ENCODE data around the gene PAPLN. TPM values are rescaled to one million over a fixed set of nuclear protein-coding genes. Genes with fewer than 3 reads are reported as not detected.

Gene PAPLN
- total and polyA plus RNA-seq, 2 of the 13 experiments (the other 11 are each of a cell fraction or from before 2014, with no cell fraction given), result not detected

- TF ChIP-seq ZNF768 (CRISPR knock-in tag; IDR thresholded peaks at IDR 0.05) (peak; percentile 98), ZNF24 (IDR thresholded peaks at IDR 0.05) (no peak), KDM1A (CRISPR knock-in tag; IDR thresholded peaks at IDR 0.05) (0 out of 2 replicates have a peak, but pooled peaks have one; percentile 21), STAT5B (CRISPR knock-in tag; IDR thresholded peaks at IDR 0.05) (no peak), BORCS8-MEF2B (CRISPR knock-in tag; IDR thresholded peaks at IDR 0.05) (no peak), ZNF569 (CRISPR knock-in tag; IDR thresholded peaks at IDR 0.05; ENCODE audit: borderline replicate concordance) (no peak), ZMYM3 (CRISPR knock-in tag; IDR thresholded peaks at IDR 0.05) (peak; percentile 80)
- TF ChIP-seq, protein P1, sequence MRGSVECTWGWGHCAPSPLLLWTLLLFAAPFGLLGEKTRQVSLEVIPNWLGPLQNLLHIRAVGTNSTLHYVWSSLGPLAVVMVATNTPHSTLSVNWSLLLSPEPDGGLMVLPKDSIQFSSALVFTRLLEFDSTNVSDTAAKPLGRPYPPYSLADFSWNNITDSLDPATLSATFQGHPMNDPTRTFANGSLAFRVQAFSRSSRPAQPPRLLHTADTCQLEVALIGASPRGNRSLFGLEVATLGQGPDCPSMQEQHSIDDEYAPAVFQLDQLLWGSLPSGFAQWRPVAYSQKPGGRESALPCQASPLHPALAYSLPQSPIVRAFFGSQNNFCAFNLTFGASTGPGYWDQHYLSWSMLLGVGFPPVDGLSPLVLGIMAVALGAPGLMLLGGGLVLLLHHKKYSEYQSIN (CRISPR knock-in tag; IDR thresholded peaks at IDR 0.05; ENCODE audit: borderline replicate concordance), result no peak
- Histone ChIP-seq H3K79me2 (ENCODE audit: insufficient read depth, low read length) (no peaks in the 10 kb centered on the region), H3K9ac (ENCODE audit: insufficient read depth, low read depth, low read length) (no peak overlapping the region), H2AFZ (ENCODE audit: low read length) (no peak overlapping the region), H3K4me3 (replicated peaks in 1 of 3; ENCODE audit: insufficient read depth in 1 of 3, low read depth in 2 of 3, low read length in 3 of 3) (no peak overlapping the region), H3K27me3 (ENCODE audit: control insufficient read depth in 1 of 2, insufficient read depth in 2 of 2, low read length in 2 of 2) (peaks cover 5 to 54% of the 10 kb centered on the region in 2 experiments; a peak in 3 of 5 replicates), H3K9me3 (ENCODE audit: low read length) (no peaks in the 10 kb centered on the region), H3K27ac (ENCODE audit: extremely low read length, insufficient read depth, low read length) (no peak overlapping the region), H3K4me2 (ENCODE audit: low read depth, low read length) (peak overlapping the region; percentile 33; the same call in 1 of the 2 replicates), H3K4me1 (ENCODE audit: insufficient read depth, low read length) (peaks cover 46% of the 10 kb centered on the region), H4K20me1 (ENCODE audit: insufficient read depth, low read length) (no peaks in the 10 kb centered on the region), H3K36me3 (replicated peaks in 1 of 2; ENCODE audit: control insufficient read depth in 1 of 2, insufficient read depth in 2 of 2, low read length in 2 of 2) (no peaks in the 10 kb centered on the region)
- FAIRE-seq, result no peak
- in situ Hi-C loops (cut with HindIII; ENCODE audit: extremely low pct_ligation_motif_present, low pct_unique_long_range_greater_than_20kb) (no loop called here), intact Hi-C loops (cut with micrococcal nuclease; ENCODE audit: unreplicated experiment) (no loop called here)
- no TSS peak for BruUV-seq (replicated peaks)
- ChIA-PET CTCF (ENCODE audit: low intra/inter-chr PET ratio, low total read pairs) (no interaction called here), POLR2A (no interaction called here)
- ATAC-seq, result no peak
- no peak for DNase-seq (ENCODE audit: low spot score)
- 19% methylated on average over 9 of the region's 9 CpGs for WGBS (ENCODE audit: low lambda C conversion rate)
Observed at GRCh38 chr14:73259837-73260236, 22.5 kb downstream of the PAPLN start.

DNA sequence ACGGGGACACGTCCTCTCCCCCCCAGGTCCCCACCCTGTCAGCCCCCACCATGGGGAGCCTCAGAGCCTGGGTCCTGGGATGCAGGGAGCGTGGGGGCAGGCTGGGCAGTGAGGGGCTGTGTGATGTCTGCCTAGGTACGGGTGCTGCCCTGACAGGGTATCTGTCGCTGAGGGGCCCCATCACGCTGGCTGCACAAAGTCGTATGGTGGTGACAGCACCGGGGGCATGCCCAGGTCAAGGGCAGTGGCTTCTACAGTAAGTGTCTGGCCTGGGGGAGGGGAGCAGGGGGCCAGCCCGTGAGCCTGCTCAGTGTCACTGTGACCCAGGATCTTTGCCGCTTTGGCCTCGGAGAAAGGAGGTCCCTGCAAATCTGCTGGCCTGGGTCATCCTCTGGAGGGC lies 23.3 kb downstream of the PAPLN start:
- no peaks in the 10 kb centered on the region for H3K36me3 ChIP-seq (replicated peaks in 1 of 2; ENCODE audit: control insufficient read depth in 1 of 2, insufficient read depth in 2 of 2, low read length in 2 of 2)
- H3K4me3 ChIP-seq (replicated peaks in 1 of 3; ENCODE audit: insufficient read depth in 1 of 3, low read depth in 2 of 3, low read length in 3 of 3), result peak overlapping the region in 1 of 3 experiments; percentile 35; a peak in 1 of 6 replicates
- DNase-seq (ENCODE audit: low spot score) (peak; percentile 24), ATAC-seq (peak; percentile 30), FAIRE-seq (no peak)
- no peak overlapping the region for H2AFZ ChIP-seq (ENCODE audit: low read length)
- no TSS peak for BruUV-seq (replicated peaks)
- no peak overlapping the region for H3K27ac ChIP-seq (ENCODE audit: extremely low read length, insufficient read depth, low read length)
- intact Hi-C loops (cut with micrococcal nuclease; ENCODE audit: unreplicated experiment) (no loop called here), in situ Hi-C loops (cut with HindIII; ENCODE audit: extremely low pct_ligation_motif_present, low pct_unique_long_range_greater_than_20kb) (no loop called here)
- no peaks in the 10 kb centered on the region for H3K9me3 ChIP-seq (ENCODE audit: low read length)
- H3K79me2 ChIP-seq (ENCODE audit: insufficient read depth, low read length), result no peaks in the 10 kb centered on the region
- ChIA-PET CTCF (ENCODE audit: low intra/inter-chr PET ratio, low total read pairs) (no interaction called here), POLR2A (no interaction called here)
- H3K4me1 ChIP-seq (ENCODE audit: insufficient read depth, low read length), result peaks cover 46% of the 10 kb centered on the region
- no peaks in the 10 kb centered on the region for H4K20me1 ChIP-seq (ENCODE audit: insufficient read depth, low read length)
- peak overlapping the region; percentile 53 for H3K4me2 ChIP-seq (ENCODE audit: low read depth, low read length)
- WGBS (ENCODE audit: low lambda C conversion rate), result 0% methylated on average over 2 of the region's 11 CpGs
- H3K9ac ChIP-seq (ENCODE audit: insufficient read depth, low read depth, low read length), result no peak overlapping the region
- H3K27me3 ChIP-seq (ENCODE audit: control insufficient read depth in 1 of 2, insufficient read depth in 2 of 2, low read length in 2 of 2), result peaks cover 3 to 48% of the 10 kb centered on the region in 2 experiments; a peak in 3 of 5 replicates
- TF ChIP-seq CREB1 (IDR thresholded peaks at IDR 0.05) (no peak), CREB1 (CRISPR knock-in tag; IDR thresholded peaks at IDR 0.05) (no peak), THAP7 (CRISPR knock-in tag; IDR thresholded peaks at IDR 0.05) (no peak), NR2F1 (CRISPR knock-in tag; IDR thresholded peaks at IDR 0.05) (peak; percentile 15 to 31; a peak in 1 of 4 replicates), ZNF790 (CRISPR knock-in tag; IDR thresholded peaks at IDR 0.05; ENCODE audit: borderline replicate concordance) (no peak)
- TF ChIP-seq, protein P2, sequence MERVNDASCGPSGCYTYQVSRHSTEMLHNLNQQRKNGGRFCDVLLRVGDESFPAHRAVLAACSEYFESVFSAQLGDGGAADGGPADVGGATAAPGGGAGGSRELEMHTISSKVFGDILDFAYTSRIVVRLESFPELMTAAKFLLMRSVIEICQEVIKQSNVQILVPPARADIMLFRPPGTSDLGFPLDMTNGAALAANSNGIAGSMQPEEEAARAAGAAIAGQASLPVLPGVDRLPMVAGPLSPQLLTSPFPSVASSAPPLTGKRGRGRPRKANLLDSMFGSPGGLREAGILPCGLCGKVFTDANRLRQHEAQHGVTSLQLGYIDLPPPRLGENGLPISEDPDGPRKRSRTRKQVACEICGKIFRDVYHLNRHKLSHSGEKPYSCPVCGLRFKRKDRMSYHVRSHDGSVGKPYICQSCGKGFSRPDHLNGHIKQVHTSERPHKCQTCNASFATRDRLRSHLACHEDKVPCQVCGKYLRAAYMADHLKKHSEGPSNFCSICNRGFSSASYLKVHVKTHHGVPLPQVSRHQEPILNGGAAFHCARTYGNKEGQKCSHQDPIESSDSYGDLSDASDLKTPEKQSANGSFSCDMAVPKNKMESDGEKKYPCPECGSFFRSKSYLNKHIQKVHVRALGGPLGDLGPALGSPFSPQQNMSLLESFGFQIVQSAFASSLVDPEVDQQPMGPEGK (CRISPR knock-in tag; IDR thresholded peaks at IDR 0.05), result peak; percentile 28; the same call in 1 of the 2 replicates
